Rectal smooth muscle tissue (tissue), 1 donor: ENCODE measurements around the gene EPS8.
A peak's percentile ranks its signal among the peaks of the same experiment; 100 is the strongest.

ENCODE experiments used
- H3K27ac ChIP-seq: one replicate; pipeline ENCODE4 v1.7.0; 2013; ENCODE audit warnings: low read depth, low read length, inconsistent platforms
- H3K27me3 ChIP-seq: one replicate; pipeline ENCODE4 v1.7.0; 2013; ENCODE audit warnings: low read length; ENCODE audit not compliant: control insufficient read depth, insufficient read depth
- H3K36me3 ChIP-seq: one replicate; pipeline ENCODE4 v1.7.0; 2013; ENCODE audit warnings: low read length; ENCODE audit not compliant: control insufficient read depth, insufficient read depth
- H3K4me1 ChIP-seq: one replicate; pipeline ENCODE4 v1.7.0; 2013; ENCODE audit warnings: low read length; ENCODE audit not compliant: control insufficient read depth, insufficient read depth
- H3K4me3 ChIP-seq: one replicate; pipeline ENCODE4 v1.7.0; 2013; ENCODE audit warnings: low read length
- H3K9ac ChIP-seq: one replicate; pipeline ENCODE4 v1.7.0; 2013; ENCODE audit warnings: low read length

The EPS8 gene

GRCh38 chr12:15789220-15790171 is at the start of gene EPS8:
TSS of gene EPS8 (minus strand) at chr12:15789388. CDS start at chr12:15682951, 106,437 bp downstream.
- H3K9ac ChIP-seq: peak within 1 kb of the TSS; percentile 86
- H3K36me3 ChIP-seq: no peaks in the 10 kb centered on the region
- H3K4me1 ChIP-seq: peaks cover 7% of the 10 kb centered on the region
- peak within 1 kb of the TSS; percentile 89 for H3K27ac ChIP-seq
- H3K4me3 ChIP-seq: peak within 1 kb of the TSS; percentile 86
- no peaks in the 10 kb centered on the region for H3K27me3 ChIP-seq

GRCh38 chr12:15837141-15837790 is 48.1 kb upstream of the EPS8 start:
- no peak overlapping the region for H3K4me3 ChIP-seq
- H3K27me3 ChIP-seq: no peaks in the 10 kb centered on the region
- H3K4me1 ChIP-seq: no peaks in the 10 kb centered on the region
- no peak overlapping the region for H3K9ac ChIP-seq
- H3K36me3 ChIP-seq: no peaks in the 10 kb centered on the region
- no peak overlapping the region for H3K27ac ChIP-seq

DNA sequence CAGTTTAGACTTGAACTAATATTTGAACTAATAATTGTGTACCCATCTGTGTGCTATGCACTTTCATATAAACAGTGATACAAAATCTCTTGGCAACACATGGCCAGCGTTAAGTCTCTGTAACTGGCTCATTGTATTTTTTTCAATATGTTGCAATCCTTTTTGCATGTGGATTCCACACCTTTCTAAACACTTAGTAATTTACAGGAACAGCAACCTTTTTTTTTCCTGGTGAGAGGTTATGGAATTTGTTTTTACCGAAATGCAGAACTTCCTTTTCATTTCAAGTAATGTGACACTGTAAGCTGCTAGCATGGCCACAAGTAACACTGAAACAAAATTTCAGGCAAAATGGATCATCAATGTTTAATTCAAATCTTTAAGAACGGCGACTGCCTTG is 45.4 kb upstream of the EPS8 start:
- H3K4me1 ChIP-seq: no peaks in the 10 kb centered on the region
- H3K9ac ChIP-seq: no peak overlapping the region
- no peaks in the 10 kb centered on the region for H3K27me3 ChIP-seq
- no peak overlapping the region for H3K4me3 ChIP-seq
- no peaks in the 10 kb centered on the region for H3K36me3 ChIP-seq
- H3K27ac ChIP-seq: no peak overlapping the region

DNA sequence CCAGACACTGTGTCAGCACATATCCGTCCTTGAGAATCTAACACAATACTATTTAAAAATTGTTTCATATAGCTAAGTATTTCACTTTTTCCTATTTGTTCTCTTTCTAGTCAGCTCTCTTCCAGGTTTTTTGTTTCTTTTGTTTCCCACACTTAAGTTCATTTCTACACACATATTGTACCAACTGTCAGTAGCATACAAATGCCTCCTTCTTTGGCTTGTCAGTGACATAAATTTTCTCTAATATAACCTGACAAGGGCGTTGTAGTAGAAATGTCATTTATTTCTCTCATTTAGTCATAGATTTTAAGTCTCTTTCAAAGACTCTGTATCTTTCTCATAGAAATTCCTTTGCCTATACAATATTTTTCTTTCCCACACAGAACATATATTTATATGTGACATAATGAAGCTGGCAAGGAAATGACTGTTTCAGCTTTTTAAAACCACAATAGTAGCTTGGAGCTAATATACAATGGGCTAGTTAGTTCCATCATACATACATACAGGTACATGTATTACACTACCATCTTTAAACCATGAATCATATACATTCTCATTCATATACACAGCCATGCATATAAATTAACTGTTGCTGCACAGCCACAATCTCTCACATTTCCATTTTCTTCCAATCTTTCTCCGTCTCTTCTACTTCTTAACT is 42.3 kb upstream of the EPS8 start:
- H3K4me3 ChIP-seq: no peak overlapping the region
- H3K4me1 ChIP-seq: no peaks in the 10 kb centered on the region
- H3K36me3 ChIP-seq: no peaks in the 10 kb centered on the region
- no peaks in the 10 kb centered on the region for H3K27me3 ChIP-seq
- H3K27ac ChIP-seq: no peak overlapping the region
- H3K9ac ChIP-seq: no peak overlapping the region

DNA sequence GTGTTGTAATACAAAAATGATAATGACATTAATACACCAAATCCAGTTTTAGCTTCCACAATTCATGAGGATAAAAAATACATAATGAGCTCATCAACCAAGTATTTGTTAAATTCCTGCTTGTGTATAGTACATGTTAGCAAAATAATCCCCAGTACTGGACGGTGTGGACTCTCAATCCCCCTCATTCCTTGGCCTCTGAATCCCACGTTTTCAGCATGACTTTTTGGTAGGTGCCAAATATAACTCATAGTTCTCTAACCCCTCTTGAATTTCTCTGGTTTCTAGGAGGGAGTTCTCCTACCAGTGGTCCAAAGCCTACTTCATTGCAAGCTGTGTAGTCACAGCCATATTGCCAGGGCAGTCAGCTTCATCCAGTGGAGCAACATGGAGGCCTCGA is 41.4 kb upstream of the EPS8 start:
- Histone ChIP-seq H3K27me3 (no peaks in the 10 kb centered on the region), H3K4me3 (no peak overlapping the region), H3K27ac (no peak overlapping the region), H3K36me3 (no peaks in the 10 kb centered on the region), H3K4me1 (no peaks in the 10 kb centered on the region), H3K9ac (no peak overlapping the region)

GRCh38 chr12:15829949-15830348 is 40.8 kb upstream of the EPS8 start:
- Histone ChIP-seq H3K4me1 (no peaks in the 10 kb centered on the region), H3K36me3 (no peaks in the 10 kb centered on the region), H3K4me3 (no peak overlapping the region), H3K27me3 (no peaks in the 10 kb centered on the region), H3K9ac (no peak overlapping the region), H3K27ac (no peak overlapping the region)

- Histone ChIP-seq H3K4me3 (no peak overlapping the region), H3K4me1 (no peaks in the 10 kb centered on the region), H3K9ac (no peak overlapping the region), H3K27me3 (no peaks in the 10 kb centered on the region), H3K27ac (no peak overlapping the region), H3K36me3 (no peaks in the 10 kb centered on the region)
Observed at GRCh38 chr12:15829255-15829654, 40.1 kb upstream of the EPS8 start.

DNA sequence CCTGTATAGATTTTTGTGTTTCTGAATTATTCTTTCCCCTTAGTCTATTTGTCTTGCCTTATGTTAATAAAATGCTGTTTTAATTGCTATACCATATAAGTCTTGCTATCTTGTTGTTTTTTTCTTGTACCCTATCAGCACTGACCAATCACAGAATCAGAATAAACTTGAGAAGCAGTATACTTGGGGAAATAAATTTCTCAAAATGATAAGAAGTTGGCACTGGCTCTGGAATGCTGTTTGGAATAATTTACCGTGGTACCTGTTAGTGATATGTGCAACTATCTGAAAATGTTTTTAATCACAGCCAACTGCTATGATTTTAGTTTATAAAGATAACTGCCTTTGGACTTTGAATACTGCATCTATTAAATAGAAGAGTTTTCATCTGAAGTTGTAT is 37.9 kb upstream of the EPS8 start:
- Histone ChIP-seq H3K4me1 (no peaks in the 10 kb centered on the region), H3K27ac (no peak overlapping the region), H3K4me3 (no peak overlapping the region), H3K27me3 (no peaks in the 10 kb centered on the region), H3K9ac (no peak overlapping the region), H3K36me3 (no peaks in the 10 kb centered on the region)

GRCh38 chr12:15824516-15824915 is 35.3 kb upstream of the EPS8 start:
- Histone ChIP-seq H3K36me3 (no peaks in the 10 kb centered on the region), H3K4me3 (no peak overlapping the region), H3K4me1 (no peaks in the 10 kb centered on the region), H3K9ac (no peak overlapping the region), H3K27ac (no peak overlapping the region), H3K27me3 (no peaks in the 10 kb centered on the region)

DNA sequence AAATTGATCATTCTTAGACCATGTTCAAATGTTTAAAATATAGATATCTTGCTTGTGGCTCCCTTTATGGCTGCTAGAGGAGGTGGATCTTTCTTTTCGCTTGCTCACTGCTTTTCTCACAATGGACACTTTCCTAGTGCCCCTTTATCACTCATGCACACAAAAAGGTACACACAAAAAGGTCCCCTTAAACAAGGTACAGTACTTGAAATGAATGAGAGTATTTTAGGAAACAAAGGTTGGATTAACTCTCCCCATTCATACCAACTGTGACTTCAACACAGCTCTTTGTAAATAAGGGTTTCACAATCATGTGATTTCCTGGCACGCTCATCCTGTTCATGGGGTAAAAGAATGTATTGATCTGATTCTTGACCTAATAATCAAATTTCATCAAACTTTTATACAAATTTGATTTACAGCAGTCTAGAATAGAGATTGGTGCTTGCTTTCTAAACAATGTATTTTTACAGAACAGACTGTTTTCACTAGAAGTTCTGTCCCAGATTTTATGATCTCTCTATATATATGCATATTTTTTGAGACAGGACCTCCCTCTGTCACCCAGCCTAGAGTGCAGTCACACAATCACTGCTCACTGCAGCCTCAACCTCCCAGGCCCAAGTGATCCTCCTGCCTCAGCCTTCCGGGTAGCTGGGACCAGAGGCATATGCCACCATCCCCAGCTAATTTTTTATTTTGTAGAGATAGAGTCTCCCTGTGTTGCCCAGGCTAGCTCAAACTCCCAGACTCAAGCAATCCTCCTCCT is 34.4 kb upstream of the EPS8 start:
- H3K36me3 ChIP-seq: no peaks in the 10 kb centered on the region
- no peak overlapping the region for H3K27ac ChIP-seq
- no peaks in the 10 kb centered on the region for H3K4me1 ChIP-seq
- H3K27me3 ChIP-seq: no peaks in the 10 kb centered on the region
- H3K9ac ChIP-seq: no peak overlapping the region
- H3K4me3 ChIP-seq: no peak overlapping the region

- Histone ChIP-seq H3K9ac (no peak overlapping the region), H3K4me3 (no peak overlapping the region), H3K27me3 (no peaks in the 10 kb centered on the region), H3K27ac (no peak overlapping the region), H3K36me3 (no peaks in the 10 kb centered on the region), H3K4me1 (no peaks in the 10 kb centered on the region)
Observed at GRCh38 chr12:15819644-15820437, 30.7 kb upstream of the EPS8 start.
